ENCODE measurements around the gene INTS2.

INTS2 gene, protein sequence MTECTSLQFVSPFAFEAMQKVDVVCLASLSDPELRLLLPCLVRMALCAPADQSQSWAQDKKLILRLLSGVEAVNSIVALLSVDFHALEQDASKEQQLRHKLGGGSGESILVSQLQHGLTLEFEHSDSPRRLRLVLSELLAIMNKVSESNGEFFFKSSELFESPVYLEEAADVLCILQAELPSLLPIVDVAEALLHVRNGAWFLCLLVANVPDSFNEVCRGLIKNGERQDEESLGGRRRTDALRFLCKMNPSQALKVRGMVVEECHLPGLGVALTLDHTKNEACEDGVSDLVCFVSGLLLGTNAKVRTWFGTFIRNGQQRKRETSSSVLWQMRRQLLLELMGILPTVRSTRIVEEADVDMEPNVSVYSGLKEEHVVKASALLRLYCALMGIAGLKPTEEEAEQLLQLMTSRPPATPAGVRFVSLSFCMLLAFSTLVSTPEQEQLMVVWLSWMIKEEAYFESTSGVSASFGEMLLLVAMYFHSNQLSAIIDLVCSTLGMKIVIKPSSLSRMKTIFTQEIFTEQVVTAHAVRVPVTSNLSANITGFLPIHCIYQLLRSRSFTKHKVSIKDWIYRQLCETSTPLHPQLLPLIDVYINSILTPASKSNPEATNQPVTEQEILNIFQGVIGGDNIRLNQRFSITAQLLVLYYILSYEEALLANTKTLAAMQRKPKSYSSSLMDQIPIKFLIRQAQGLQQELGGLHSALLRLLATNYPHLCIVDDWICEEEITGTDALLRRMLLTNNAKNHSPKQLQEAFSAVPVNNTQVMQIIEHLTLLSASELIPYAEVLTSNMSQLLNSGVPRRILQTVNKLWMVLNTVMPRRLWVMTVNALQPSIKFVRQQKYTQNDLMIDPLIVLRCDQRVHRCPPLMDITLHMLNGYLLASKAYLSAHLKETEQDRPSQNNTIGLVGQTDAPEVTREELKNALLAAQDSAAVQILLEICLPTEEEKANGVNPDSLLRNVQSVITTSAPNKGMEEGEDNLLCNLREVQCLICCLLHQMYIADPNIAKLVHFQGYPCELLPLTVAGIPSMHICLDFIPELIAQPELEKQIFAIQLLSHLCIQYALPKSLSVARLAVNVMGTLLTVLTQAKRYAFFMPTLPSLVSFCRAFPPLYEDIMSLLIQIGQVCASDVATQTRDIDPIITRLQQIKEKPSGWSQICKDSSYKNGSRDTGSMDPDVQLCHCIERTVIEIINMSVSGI

DNA sequence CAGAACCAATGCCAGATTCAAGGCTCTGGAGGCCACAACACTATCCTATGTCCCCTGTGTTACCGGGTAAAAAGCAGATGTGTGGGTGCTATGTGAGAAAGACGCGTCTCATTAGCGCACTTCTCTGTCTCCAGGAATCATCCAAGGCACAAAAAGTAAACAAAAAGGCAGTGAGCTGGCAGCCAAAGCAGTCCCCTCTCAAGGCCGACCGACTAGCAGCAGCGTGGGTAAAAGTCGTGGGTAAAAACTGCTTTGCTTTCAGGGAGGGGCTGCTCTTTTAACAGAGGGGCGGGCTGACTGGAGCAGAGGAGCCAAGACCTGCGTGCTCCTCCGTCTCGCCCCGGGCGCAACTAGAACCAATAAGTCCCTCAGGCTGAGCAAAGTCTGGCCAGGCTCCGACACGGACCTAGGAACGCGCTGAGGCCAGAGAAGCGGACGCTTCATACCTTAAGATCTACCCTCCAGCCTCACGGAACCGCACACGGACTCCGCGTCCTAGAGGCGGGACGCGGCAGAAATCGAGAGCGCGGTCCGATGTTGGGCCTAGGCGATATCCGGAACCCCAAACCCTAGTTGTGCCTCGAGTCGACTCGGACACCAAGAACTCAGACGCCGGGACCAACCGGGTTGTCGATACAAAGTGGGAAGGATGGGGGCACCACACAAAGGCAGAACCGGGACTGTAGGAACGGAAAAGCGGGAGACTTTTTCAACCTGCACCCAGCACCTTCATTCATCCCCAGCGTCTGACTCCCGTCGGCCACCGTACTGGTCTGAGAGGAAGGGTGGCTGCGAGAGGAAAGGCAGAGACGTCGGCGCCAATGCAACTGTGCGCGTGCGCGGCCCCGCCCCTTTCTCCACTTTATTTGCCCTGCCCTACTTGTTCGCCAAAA is at the start of gene INTS2:
TSS of gene INTS2 (minus strand) at position 775 of the 893 bp plus-strand sequence. CDS start 1,338 bp downstream, outside the sequence.
- no peaks in the 10 kb centered on the region for H3K9me3 Mint-ChIP-seq
- peaks cover 20% of the 10 kb centered on the region for H3K36me3 Mint-ChIP-seq (ENCODE audit: low read depth)
- H3K4me1 Mint-ChIP-seq = peaks cover 16% of the 10 kb centered on the region
- TF ChIP-seq, protein P1, sequence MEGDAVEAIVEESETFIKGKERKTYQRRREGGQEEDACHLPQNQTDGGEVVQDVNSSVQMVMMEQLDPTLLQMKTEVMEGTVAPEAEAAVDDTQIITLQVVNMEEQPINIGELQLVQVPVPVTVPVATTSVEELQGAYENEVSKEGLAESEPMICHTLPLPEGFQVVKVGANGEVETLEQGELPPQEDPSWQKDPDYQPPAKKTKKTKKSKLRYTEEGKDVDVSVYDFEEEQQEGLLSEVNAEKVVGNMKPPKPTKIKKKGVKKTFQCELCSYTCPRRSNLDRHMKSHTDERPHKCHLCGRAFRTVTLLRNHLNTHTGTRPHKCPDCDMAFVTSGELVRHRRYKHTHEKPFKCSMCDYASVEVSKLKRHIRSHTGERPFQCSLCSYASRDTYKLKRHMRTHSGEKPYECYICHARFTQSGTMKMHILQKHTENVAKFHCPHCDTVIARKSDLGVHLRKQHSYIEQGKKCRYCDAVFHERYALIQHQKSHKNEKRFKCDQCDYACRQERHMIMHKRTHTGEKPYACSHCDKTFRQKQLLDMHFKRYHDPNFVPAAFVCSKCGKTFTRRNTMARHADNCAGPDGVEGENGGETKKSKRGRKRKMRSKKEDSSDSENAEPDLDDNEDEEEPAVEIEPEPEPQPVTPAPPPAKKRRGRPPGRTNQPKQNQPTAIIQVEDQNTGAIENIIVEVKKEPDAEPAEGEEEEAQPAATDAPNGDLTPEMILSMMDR (IDR thresholded peaks at IDR 0.05; ENCODE audit: unreplicated experiment in 3 of 3) = no peak
- H3K27ac Mint-ChIP-seq = peak within 1 kb of the TSS; percentile 94 to 97 (median 96)
- peak within 1 kb of the TSS; percentile 90 to 94 (median 94) for H3K4me3 Mint-ChIP-seq
- H3K27me3 Mint-ChIP-seq (ENCODE audit: low read depth) = no peaks in the 10 kb centered on the region

- Mint-ChIP-seq H3K36me3 (ENCODE audit: low read depth) (peaks cover 65% of the 10 kb centered on the region), H3K4me3 (no peak overlapping the region), H3K27ac (no peak overlapping the region), H3K9me3 (no peaks in the 10 kb centered on the region), H3K27me3 (ENCODE audit: low read depth) (no peaks in the 10 kb centered on the region), H3K4me1 (no peaks in the 10 kb centered on the region)
- TF ChIP-seq, protein P1 (IDR thresholded peaks at IDR 0.05; ENCODE audit: unreplicated experiment in 3 of 3) = no peak
These were observed 46.3 kb upstream of the INTS2 start for GRCh38 chr17:61974115-61974514.

GRCh38 chr17:61972311-61972710 is 44.5 kb upstream of the INTS2 start:
- H3K4me3 Mint-ChIP-seq = no peak overlapping the region
- TF ChIP-seq, protein P1 (IDR thresholded peaks at IDR 0.05; ENCODE audit: unreplicated experiment in 3 of 3) = no peak

DNA sequence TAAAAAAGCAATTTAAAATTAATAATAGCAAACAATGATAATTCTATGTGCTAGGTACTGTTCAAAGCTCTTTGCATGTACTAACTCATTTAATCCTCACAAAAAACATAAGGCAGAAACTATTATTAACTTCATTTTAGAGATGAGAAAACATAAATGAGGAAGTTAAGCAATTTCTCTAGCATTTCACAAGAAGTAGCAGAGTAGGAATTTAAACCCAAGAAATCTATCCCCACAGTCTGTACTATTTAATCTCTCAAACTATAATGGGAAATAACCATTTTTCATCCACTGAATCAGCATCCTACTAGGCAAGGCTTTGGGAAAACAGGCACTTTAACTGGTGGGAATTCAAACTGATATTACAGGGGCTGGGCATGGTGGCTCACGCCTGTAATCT is 42.2 kb upstream of the INTS2 start:
- Mint-ChIP-seq H3K27me3 (ENCODE audit: low read depth) (no peaks in the 10 kb centered on the region), H3K9me3 (no peaks in the 10 kb centered on the region), H3K36me3 (ENCODE audit: low read depth) (peaks cover 58% of the 10 kb centered on the region), H3K4me1 (peaks cover 7% of the 10 kb centered on the region), H3K4me3 (no peak overlapping the region), H3K27ac (no peak overlapping the region)
- TF ChIP-seq, protein P1 (IDR thresholded peaks at IDR 0.05; ENCODE audit: unreplicated experiment in 3 of 3) = no peak

More at GRCh38 chr17:61972311-61972710, 44.5 kb upstream of the INTS2 start:
- H3K27me3 Mint-ChIP-seq (ENCODE audit: low read depth) = no peaks in the 10 kb centered on the region
- H3K27ac Mint-ChIP-seq = no peak overlapping the region
- no peaks in the 10 kb centered on the region for H3K4me1 Mint-ChIP-seq
- no peaks in the 10 kb centered on the region for H3K9me3 Mint-ChIP-seq
- H3K36me3 Mint-ChIP-seq (ENCODE audit: low read depth) = peaks cover 57% of the 10 kb centered on the region

- TF ChIP-seq, protein P1 (IDR thresholded peaks at IDR 0.05; ENCODE audit: unreplicated experiment in 3 of 3) = no peak
- no peak overlapping the region for H3K4me3 Mint-ChIP-seq
- no peaks in the 10 kb centered on the region for H3K9me3 Mint-ChIP-seq
- H3K4me1 Mint-ChIP-seq = peaks cover 7% of the 10 kb centered on the region
- H3K27ac Mint-ChIP-seq = no peak overlapping the region
- H3K27me3 Mint-ChIP-seq (ENCODE audit: low read depth) = no peaks in the 10 kb centered on the region
- H3K36me3 Mint-ChIP-seq (ENCODE audit: low read depth) = peaks cover 54% of the 10 kb centered on the region
These were observed 41.0 kb upstream of the INTS2 start for GRCh38 chr17:61968757-61969156.
